Caco-2 (cell line): ENCODE measurements around the gene DDTL. TPM values are rescaled to one million over a fixed set of nuclear protein-coding genes. Genes with fewer than 3 reads are reported as not detected.
A peak's percentile ranks its signal among the peaks of the same experiment; 100 is the strongest.
"Not testable (repeated sequence)": the region's sequence is repeated elsewhere in the genome, so short reads cannot be mapped to it uniquely, and the experiment has no call there.

Source experiments
- BruUV-seq: library from RNA; stranded (reverse); fragments of 400-500 nt; replicated peaks from 2 replicates; lab custom pipeline; 2021; lab: Mats Ljungman, UMichigan
- CTCF ChIA-PET: fragments of 300-600 bp; sonication (Branson Sonifier 250); formaldehyde crosslinking; loops from one replicate; lab custom pipeline; 2022; ENCODE audit warnings: antibody characterized with exemption; lab: Charles Lee
- POLR2A ChIA-PET: fragments of 300-600 bp; sonication (Branson Sonifier 250); formaldehyde crosslinking; loops from one replicate; lab custom pipeline; 2022; ENCODE audit warnings: antibody characterized with exemption; lab: Charles Lee
- DNase-seq, 2 experiments: peaks; one replicate each; pipeline versions ENCODE4 v3.0.0 to v3.0.0-alpha.2; 2020 to 2022
- H3K27me3 ChIP-seq: replicated peaks from 2 replicates; pipeline ENCODE4 v1.6.0; 2011; ENCODE audit warnings: low read length; ENCODE audit not compliant: control insufficient read depth, insufficient read depth
- H3K36me3 ChIP-seq: 2 replicates; pipeline ENCODE4 v1.5.1; 2011; ENCODE audit warnings: low read length; ENCODE audit not compliant: control insufficient read depth, insufficient read depth
- H3K4me1 ChIP-seq: fragments of 250-450 bp; sonication (Bioruptor Pico); 2 replicates; pipeline ENCODE4 v1.5.1; 2020; ENCODE audit warnings: mild to moderate bottlenecking
- H3K4me3 ChIP-seq: 2 replicates; pipeline ENCODE4 v1.5.1; 2011; ENCODE audit warnings: low read depth, mild to moderate bottlenecking, control low read depth, low read length
- H3K9me3 ChIP-seq: fragments of 250-450 bp; sonication (Bioruptor Pico); 2 replicates; pipeline ENCODE4 v1.5.1; 2020; ENCODE audit warnings: mild to moderate bottlenecking, moderate library complexity
- H3K27ac Mint-ChIP-seq: one replicate; pipeline ENCODE4 v1.8.0; 2022; ENCODE audit warnings: mixed read lengths; ENCODE audit not compliant: unreplicated experiment
- H3K27me3 Mint-ChIP-seq: one replicate; pipeline ENCODE4 v1.8.0; 2022; ENCODE audit warnings: mixed read lengths; ENCODE audit not compliant: insufficient read depth, unreplicated experiment
- H3K36me3 Mint-ChIP-seq: one replicate; pipeline ENCODE4 v1.8.0; 2022; ENCODE audit warnings: mild to moderate bottlenecking, mixed read lengths; ENCODE audit not compliant: insufficient read depth, unreplicated experiment
- H3K4me1 Mint-ChIP-seq: one replicate; pipeline ENCODE4 v1.8.0; 2022; ENCODE audit warnings: low read depth, mixed read lengths; ENCODE audit not compliant: unreplicated experiment
- H3K4me3 Mint-ChIP-seq: one replicate; pipeline ENCODE4 v1.8.0; 2022; ENCODE audit warnings: mild to moderate bottlenecking, moderate library complexity, mixed read lengths; ENCODE audit not compliant: unreplicated experiment
- H3K9me3 Mint-ChIP-seq: one replicate; pipeline ENCODE4 v1.8.0; 2022; ENCODE audit warnings: mixed read lengths; ENCODE audit not compliant: unreplicated experiment
- CTCF ChIP-seq, 2 experiments: fragments of 200-600 bp in 1 of 2; IDR thresholded peaks; 1 replicate in 1 of 2; 2 replicates in 1 of 2; pipeline versions ENCODE4 v1.5.1 to v1.8.0; 2011 to 2022; ENCODE audit warnings: antibody characterized with exemption in 1 of 2, control low read depth in 1 of 2, inconsistent platforms in 1 of 2, low read depth in 1 of 2, low read length in 1 of 2, mild to moderate bottlenecking in 1 of 2, moderate library complexity in 1 of 2; ENCODE audit not compliant: insufficient read depth in 1 of 2, severe bottlenecking in 1 of 2, unreplicated experiment in 1 of 2
- intact Hi-C: fragments of 100-400 bp; cut with micrococcal nuclease; formaldehyde crosslinking; loops from one replicate; pipeline ENCODE4 v1.10.0; 2022; ENCODE audit not compliant: unreplicated experiment
- total RNA-seq: library from RNA; stranded (reverse); gene quantifications from 2 replicates; pipeline ENCODE4 v1.2.3, GENCODE V29; 2022

The DDTL gene
- total RNA-seq, 1 experiment from 2014 or later, result 4.1 TPM

- no peaks in the 10 kb centered on the region for H3K27me3 Mint-ChIP-seq
- no peak for TF ChIP-seq CTCF (IDR thresholded peaks at IDR 0.05; ENCODE audit: insufficient read depth in 1 of 2, low read depth in 1 of 2, low read length in 1 of 2, severe bottlenecking in 1 of 2, unreplicated experiment in 1 of 2)
Observed at GRCh38 chr22:23970201-23970641, 3.5 kb downstream of the DDTL start.

GRCh38 chr22:23970816-23971486 is 4.3 kb downstream of the DDTL start:
- Mint-ChIP-seq H3K4me1 (peaks cover 9% of the 10 kb centered on the region), H3K27ac (peak overlapping the region; percentile 5), H3K4me3 (no peak overlapping the region), H3K27me3 (no peaks in the 10 kb centered on the region), H3K36me3 (peaks cover 29% of the 10 kb centered on the region), H3K9me3 (no peaks in the 10 kb centered on the region)
- Histone ChIP-seq H3K9me3 (no peaks in the 10 kb centered on the region), H3K27me3 (no peaks in the 10 kb centered on the region), H3K4me1 (no peaks in the 10 kb centered on the region), H3K36me3 (peaks cover 4% of the 10 kb centered on the region), H3K4me3 (no peak overlapping the region)
- no peak for TF ChIP-seq CTCF (IDR thresholded peaks at IDR 0.05; ENCODE audit: insufficient read depth in 1 of 2, low read depth in 1 of 2, low read length in 1 of 2, severe bottlenecking in 1 of 2, unreplicated experiment in 1 of 2)
- no TSS peak for BruUV-seq
- CTCF ChIA-PET, result no interaction called here
- DNase-seq, result no peak
- intact Hi-C loops, result no loop called here
- POLR2A ChIA-PET, result no interaction called here

More at GRCh38 chr22:23970201-23970641, 3.5 kb downstream of the DDTL start:
- Histone ChIP-seq H3K27me3 (no peaks in the 10 kb centered on the region), H3K4me1 (no peaks in the 10 kb centered on the region), H3K4me3 (no peak overlapping the region), H3K9me3 (no peaks in the 10 kb centered on the region), H3K36me3 (peaks cover 4% of the 10 kb centered on the region)
- BruUV-seq, result no TSS peak
- Mint-ChIP-seq H3K4me1 (peaks cover 9% of the 10 kb centered on the region), H3K9me3 (no peaks in the 10 kb centered on the region), H3K27ac (peak overlapping the region; percentile 5), H3K4me3 (no peak overlapping the region), H3K36me3 (peaks cover 29% of the 10 kb centered on the region)
- intact Hi-C loops, result no loop called here
- DNase-seq, result no peak
- POLR2A ChIA-PET, result no interaction called here
- CTCF ChIA-PET, result no interaction called here

GRCh38 chr22:23971927-23972326 is 5.2 kb downstream of the DDTL start:
- H3K27me3 ChIP-seq, BruUV-seq, H3K4me1 Mint-ChIP-seq, H3K36me3 ChIP-seq, CTCF ChIA-PET, H3K27me3 Mint-ChIP-seq, H3K4me3 Mint-ChIP-seq, DNase-seq, H3K4me3 ChIP-seq, H3K4me1 ChIP-seq, H3K27ac Mint-ChIP-seq, POLR2A ChIA-PET, intact Hi-C loops, H3K9me3 ChIP-seq, H3K9me3 Mint-ChIP-seq: not testable (repeated sequence)
- H3K36me3 Mint-ChIP-seq, result peaks cover 29% of the 10 kb centered on the region

GRCh38 chr22:23974345-23974744 is 7.7 kb downstream of the DDTL start, which contains the start of gene DDT:
Gene DDT (minus strand): TSS chr22:23974441. CDS start chr22:23974414, 27 bp downstream.
- H3K4me3 ChIP-seq, H3K27me3 Mint-ChIP-seq, H3K27me3 ChIP-seq, H3K9me3 Mint-ChIP-seq, H3K4me1 ChIP-seq, POLR2A ChIA-PET, H3K36me3 ChIP-seq, DNase-seq, H3K4me3 Mint-ChIP-seq, H3K9me3 ChIP-seq, intact Hi-C loops, BruUV-seq, H3K27ac Mint-ChIP-seq, H3K4me1 Mint-ChIP-seq: not testable (repeated sequence)
- CTCF ChIA-PET, result interaction anchor here (0.6 kb wide), 1 partner anchor 36 kb away, joined by 3 read pairs; no protein-coding TSS in a partner anchor
- peaks cover 24% of the 10 kb centered on the region for H3K36me3 Mint-ChIP-seq

GRCh38 chr22:23974836-23975352 is 8.2 kb downstream of the DDTL start:
- H3K4me1 ChIP-seq, H3K4me3 ChIP-seq, H3K9me3 ChIP-seq, H3K27ac Mint-ChIP-seq, H3K4me1 Mint-ChIP-seq, H3K9me3 Mint-ChIP-seq, H3K27me3 Mint-ChIP-seq, POLR2A ChIA-PET, H3K36me3 ChIP-seq, H3K27me3 ChIP-seq, intact Hi-C loops, H3K4me3 Mint-ChIP-seq: not testable (repeated sequence)
- peaks cover 18% of the 10 kb centered on the region for H3K36me3 Mint-ChIP-seq
- CTCF ChIA-PET, result interaction anchor here (0.6 kb wide), 1 partner anchor 36 kb away, joined by 3 read pairs; no protein-coding TSS in a partner anchor
- DNase-seq, result peak; percentile 51 to 55
- TSS peak; percentile 31 for BruUV-seq
